NCI-H1930 (cell line): ENCODE results near the gene MRPL36.

Source experiments
- DNase-seq, 2 experiments: peaks; one replicate each; lab custom pipeline; 2025; lab: John Stamatoyannopoulos, UW

The MRPL36 gene

GRCh38 chr5:1764606-1764960 is 35.1 kb downstream of the MRPL36 start:
- no peak for DNase-seq

GRCh38 chr5:1763960-1764605 is 35.6 kb downstream of the MRPL36 start:
- no peak for DNase-seq

GRCh38 chr5:1763548-1763911 is 36.1 kb downstream of the MRPL36 start:
- DNase-seq: no peak

- DNase-seq: no peak
These were observed 36.6 kb downstream of the MRPL36 start for GRCh38 chr5:1762883-1763547.

- no peak for DNase-seq
These were observed 37.3 kb downstream of the MRPL36 start for GRCh38 chr5:1762121-1762882.

- no peak for DNase-seq
These were observed 38.2 kb downstream of the MRPL36 start for GRCh38 chr5:1761453-1761755.

- no peak for DNase-seq
These were observed 38.8 kb downstream of the MRPL36 start for GRCh38 chr5:1760656-1761452.

GRCh38 chr5:1760231-1760630 is 39.4 kb downstream of the MRPL36 start:
- DNase-seq: no peak

- DNase-seq: no peak
These were observed 40.2 kb downstream of the MRPL36 start for GRCh38 chr5:1759378-1759970.

GRCh38 chr5:1758574-1758973 is 41.1 kb downstream of the MRPL36 start:
- DNase-seq: no peak

- no peak for DNase-seq
These were observed 42.1 kb downstream of the MRPL36 start for GRCh38 chr5:1757511-1757910.

GRCh38 chr5:1756481-1756880 is 43.2 kb downstream of the MRPL36 start:
- no peak for DNase-seq

- no peak for DNase-seq
These were observed 44.2 kb downstream of the MRPL36 start for GRCh38 chr5:1755321-1755949.

GRCh38 chr5:1754531-1755220 is 45.0 kb downstream of the MRPL36 start:
- DNase-seq: no peak

GRCh38 chr5:1753490-1753889 is 46.1 kb downstream of the MRPL36 start:
- DNase-seq: no peak

GRCh38 chr5:1752881-1753280 is 46.8 kb downstream of the MRPL36 start:
- no peak for DNase-seq

GRCh38 chr5:1751864-1752822 is 47.5 kb downstream of the MRPL36 start:
- DNase-seq: no peak

- no peak for DNase-seq
These were observed 48.4 kb downstream of the MRPL36 start for GRCh38 chr5:1751026-1751863.

GRCh38 chr5:1750469-1750868 is 49.2 kb downstream of the MRPL36 start:
- no peak for DNase-seq
